GM12878 (cell line): ENCODE results near the gene NPTN. TPM values are rescaled to one million over a fixed set of nuclear protein-coding genes. Genes with fewer than 3 reads are reported as not detected.
A peak's percentile ranks its signal among the peaks of the same experiment; 100 is the strongest.

Source experiments
- BCL11A ChIP-seq: IDR thresholded peaks from 2 replicates; pipeline ENCODE4 v1.6.1; 2011; ENCODE audit warnings: low read depth, low read length
- E4F1 ChIP-seq: fragments of 450-650 bp; IDR thresholded peaks from 2 replicates; pipeline ENCODE4 v1.6.1; 2018; ENCODE audit warnings: borderline replicate concordance, mild to moderate bottlenecking; ENCODE audit not compliant: partially characterized antibody
- EZH2 ChIP-seq: IDR thresholded peaks from 2 replicates; pipeline ENCODE4 v1.6.1; 2012; ENCODE audit warnings: low read depth, mild to moderate bottlenecking, control low read depth, inconsistent platforms, low read length, borderline replicate concordance; ENCODE audit not compliant: control insufficient read depth
- HDAC6 ChIP-seq: fragments of 200-600 bp; sonication (generic); IDR thresholded peaks from one replicate; pipeline ENCODE4 v1.8.0; 2017; ENCODE audit warnings: antibody characterized with exemption; ENCODE audit not compliant: unreplicated experiment
- IKZF2 ChIP-seq, 2 experiments: fragments of 450-650 bp; IDR thresholded peaks; 2 replicates each; pipeline ENCODE4 v1.6.1; 2017; ENCODE audit warnings: mild to moderate bottlenecking in 2 of 2, moderate library complexity in 2 of 2
- IRF4 ChIP-seq: IDR thresholded peaks from 2 replicates; pipeline ENCODE4 v1.6.1; 2011; ENCODE audit warnings: low read depth, low read length
- JUNB ChIP-seq: IDR thresholded peaks from 2 replicates; pipeline ENCODE4 v1.6.1; 2016; ENCODE audit warnings: antibody characterized with exemption, mild to moderate bottlenecking
- JUND ChIP-seq: IDR thresholded peaks from 2 replicates; pipeline ENCODE4 v1.6.1; 2012; ENCODE audit warnings: low read depth, mild to moderate bottlenecking, low read length, improper control_type of control experiment, moderate library complexity
- NFIC ChIP-seq: IDR thresholded peaks from 2 replicates; pipeline ENCODE4 v1.6.1; 2012; ENCODE audit warnings: low read depth, mild to moderate bottlenecking, inconsistent platforms, low read length, moderate library complexity
- NR2C1 ChIP-seq: fragments of 450-650 bp; IDR thresholded peaks from 2 replicates; pipeline ENCODE4 v1.6.1; 2017; ENCODE audit warnings: antibody characterized with exemption, mild to moderate bottlenecking, moderate library complexity
- POLR2A ChIP-seq: IDR thresholded peaks from 2 replicates; pipeline ENCODE4 v1.6.1; 2011; ENCODE audit warnings: low read depth, mild to moderate bottlenecking, low read length
- RAD51 ChIP-seq: fragments of 450-650 bp; IDR thresholded peaks from 2 replicates; pipeline ENCODE4 v1.6.1; 2016; ENCODE audit warnings: moderate library complexity, mild to moderate bottlenecking, inconsistent platforms
- TARDBP ChIP-seq: IDR thresholded peaks from 2 replicates; pipeline ENCODE4 v1.6.1; 2016; ENCODE audit warnings: borderline replicate concordance
- ZNF207 ChIP-seq: fragments of 450-650 bp; IDR thresholded peaks from 2 replicates; pipeline ENCODE4 v1.6.1; 2014; ENCODE audit warnings: antibody characterized with exemption, mild to moderate bottlenecking, borderline replicate concordance
- ZNF274 ChIP-seq: IDR thresholded peaks from one replicate; pipeline ENCODE4 v1.8.0; 2011; ENCODE audit not compliant: insufficient read length, insufficient read depth
- ZSCAN29 ChIP-seq: fragments of 450-650 bp; IDR thresholded peaks from 2 replicates; pipeline ENCODE4 v1.6.1; 2017; ENCODE audit warnings: mild to moderate bottlenecking, moderate library complexity
- ZZZ3 ChIP-seq: IDR thresholded peaks from 2 replicates; pipeline ENCODE4 v1.6.1; 2011; ENCODE audit warnings: low read depth; ENCODE audit not compliant: control insufficient read depth, insufficient read length
- polyA plus RNA-seq, 11 experiments: library from polyadenylated mRNA; depleted of rRNA in 4 of 11; unstranded in 6 of 11; stranded (reverse) in 5 of 11; fragments of >200 nt; fragmentation: Nextera tagmentation in 4 of 11; fragmentation: Illumina TruSeq in 1 of 11; extraction: Ambion mirVana in 4 of 11; extraction: Trizol in 1 of 11; gene quantifications; 1 replicate in 1 of 11; 2 replicates in 10 of 11; pipeline versions ENCODE4 v1.2.1 to v1.2.3, GENCODE V29; 2011 to 2016; ENCODE audit warnings: inconsistent platforms in 2 of 11, missing spikeins in 2 of 11, low read depth in 1 of 11
- total RNA-seq, 4 experiments: library from RNA; depleted of rRNA in 3 of 4; stranded (reverse); fragments of >200 nt in 3 of 4; fragmentation: Illumina TruSeq in 1 of 4; extraction: Trizol in 1 of 4; gene quantifications; 2 replicates each; pipeline versions ENCODE4 v1.2.1 to v1.2.3, GENCODE V29; 2013 to 2021
- TF ChIP-seq, protein P1 (sequence below): IDR thresholded peaks from 2 replicates; pipeline ENCODE4 v1.6.1; 2011; ENCODE audit warnings: borderline replicate concordance, low read depth, mild to moderate bottlenecking, moderate library complexity, low read length; ENCODE audit not compliant: insufficient read depth, poor library complexity, severe bottlenecking
- TF ChIP-seq, protein P2 (sequence below): IDR thresholded peaks from 2 replicates; pipeline ENCODE4 v1.6.1; 2011; ENCODE audit warnings: borderline replicate concordance, low read depth, mild to moderate bottlenecking, moderate library complexity, mixed read lengths, low read length; ENCODE audit not compliant: insufficient read depth; ENCODE audit errors: extremely low read length
- TF ChIP-seq, protein P3 (sequence below): IDR thresholded peaks from 2 replicates; pipeline ENCODE4 v1.6.1; 2012; ENCODE audit warnings: improper control_type of control experiment, low read depth, low read length; ENCODE audit not compliant: insufficient replicate concordance

The NPTN gene
- total and polyA plus RNA-seq, 10 of the 15 experiments (the other 5 are each of a cell fraction or from before 2014, with no cell fraction given): 17.8 to 79.1 (median 41.7) TPM

- TF ChIP-seq, protein P1, sequence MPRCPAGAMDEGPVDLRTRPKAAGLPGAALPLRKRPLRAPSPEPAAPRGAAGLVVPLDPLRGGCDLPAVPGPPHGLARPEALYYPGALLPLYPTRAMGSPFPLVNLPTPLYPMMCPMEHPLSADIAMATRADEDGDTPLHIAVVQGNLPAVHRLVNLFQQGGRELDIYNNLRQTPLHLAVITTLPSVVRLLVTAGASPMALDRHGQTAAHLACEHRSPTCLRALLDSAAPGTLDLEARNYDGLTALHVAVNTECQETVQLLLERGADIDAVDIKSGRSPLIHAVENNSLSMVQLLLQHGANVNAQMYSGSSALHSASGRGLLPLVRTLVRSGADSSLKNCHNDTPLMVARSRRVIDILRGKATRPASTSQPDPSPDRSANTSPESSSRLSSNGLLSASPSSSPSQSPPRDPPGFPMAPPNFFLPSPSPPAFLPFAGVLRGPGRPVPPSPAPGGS: no peak
- TF ChIP-seq NFIC (no peak), TARDBP (no peak), EZH2 (no peak), ZSCAN29 (no peak), HDAC6 (no peak), POLR2A (peak; percentile 84), E4F1 (no peak), NR2C1 (no peak), JUNB (no peak), JUND (0 out of 2 replicates have a peak, but pooled peaks have one; percentile 3), ZNF207 (0 out of 2 replicates have a peak, but pooled peaks have one; percentile 55), RAD51 (peak; percentile 99), IRF4 (no peak), ZZZ3 (no peak), BCL11A (no peak), ZNF274 (no peak), IKZF2 (IDR thresholded peaks at IDR 0.05) (peak; percentile 11 to 56; a peak in 3 of 4 replicates)
- TF ChIP-seq, protein P2, sequence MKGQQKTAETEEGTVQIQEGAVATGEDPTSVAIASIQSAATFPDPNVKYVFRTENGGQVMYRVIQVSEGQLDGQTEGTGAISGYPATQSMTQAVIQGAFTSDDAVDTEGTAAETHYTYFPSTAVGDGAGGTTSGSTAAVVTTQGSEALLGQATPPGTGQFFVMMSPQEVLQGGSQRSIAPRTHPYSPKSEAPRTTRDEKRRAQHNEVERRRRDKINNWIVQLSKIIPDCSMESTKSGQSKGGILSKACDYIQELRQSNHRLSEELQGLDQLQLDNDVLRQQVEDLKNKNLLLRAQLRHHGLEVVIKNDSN: peak; percentile 99
- TF ChIP-seq, protein P3, sequence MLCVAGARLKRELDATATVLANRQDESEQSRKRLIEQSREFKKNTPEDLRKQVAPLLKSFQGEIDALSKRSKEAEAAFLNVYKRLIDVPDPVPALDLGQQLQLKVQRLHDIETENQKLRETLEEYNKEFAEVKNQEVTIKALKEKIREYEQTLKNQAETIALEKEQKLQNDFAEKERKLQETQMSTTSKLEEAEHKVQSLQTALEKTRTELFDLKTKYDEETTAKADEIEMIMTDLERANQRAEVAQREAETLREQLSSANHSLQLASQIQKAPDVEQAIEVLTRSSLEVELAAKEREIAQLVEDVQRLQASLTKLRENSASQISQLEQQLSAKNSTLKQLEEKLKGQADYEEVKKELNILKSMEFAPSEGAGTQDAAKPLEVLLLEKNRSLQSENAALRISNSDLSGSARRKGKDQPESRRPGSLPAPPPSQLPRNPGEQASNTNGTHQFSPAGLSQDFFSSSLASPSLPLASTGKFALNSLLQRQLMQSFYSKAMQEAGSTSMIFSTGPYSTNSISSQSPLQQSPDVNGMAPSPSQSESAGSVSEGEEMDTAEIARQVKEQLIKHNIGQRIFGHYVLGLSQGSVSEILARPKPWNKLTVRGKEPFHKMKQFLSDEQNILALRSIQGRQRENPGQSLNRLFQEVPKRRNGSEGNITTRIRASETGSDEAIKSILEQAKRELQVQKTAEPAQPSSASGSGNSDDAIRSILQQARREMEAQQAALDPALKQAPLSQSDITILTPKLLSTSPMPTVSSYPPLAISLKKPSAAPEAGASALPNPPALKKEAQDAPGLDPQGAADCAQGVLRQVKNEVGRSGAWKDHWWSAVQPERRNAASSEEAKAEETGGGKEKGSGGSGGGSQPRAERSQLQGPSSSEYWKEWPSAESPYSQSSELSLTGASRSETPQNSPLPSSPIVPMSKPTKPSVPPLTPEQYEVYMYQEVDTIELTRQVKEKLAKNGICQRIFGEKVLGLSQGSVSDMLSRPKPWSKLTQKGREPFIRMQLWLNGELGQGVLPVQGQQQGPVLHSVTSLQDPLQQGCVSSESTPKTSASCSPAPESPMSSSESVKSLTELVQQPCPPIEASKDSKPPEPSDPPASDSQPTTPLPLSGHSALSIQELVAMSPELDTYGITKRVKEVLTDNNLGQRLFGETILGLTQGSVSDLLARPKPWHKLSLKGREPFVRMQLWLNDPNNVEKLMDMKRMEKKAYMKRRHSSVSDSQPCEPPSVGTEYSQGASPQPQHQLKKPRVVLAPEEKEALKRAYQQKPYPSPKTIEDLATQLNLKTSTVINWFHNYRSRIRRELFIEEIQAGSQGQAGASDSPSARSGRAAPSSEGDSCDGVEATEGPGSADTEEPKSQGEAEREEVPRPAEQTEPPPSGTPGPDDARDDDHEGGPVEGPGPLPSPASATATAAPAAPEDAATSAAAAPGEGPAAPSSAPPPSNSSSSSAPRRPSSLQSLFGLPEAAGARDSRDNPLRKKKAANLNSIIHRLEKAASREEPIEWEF: no peak
These were observed at the start of gene NPTN (continued) for GRCh38 chr15:73633111-73633990.
